Stimulated activated naive CD4-positive, alpha-beta T cell (primary cell): ENCODE measurements around the gene RABGGTA.
A peak's percentile ranks its signal among the peaks of the same experiment; 100 is the strongest.
"Not testable (repeated sequence)": the region's sequence is repeated elsewhere in the genome, so short reads cannot be mapped to it uniquely, and the experiment has no call there.

Experiments used
- DNase-seq, 6 experiments: peaks; one replicate each; lab custom pipeline; 2025; lab: John Stamatoyannopoulos, UW

RABGGTA gene

DNA sequence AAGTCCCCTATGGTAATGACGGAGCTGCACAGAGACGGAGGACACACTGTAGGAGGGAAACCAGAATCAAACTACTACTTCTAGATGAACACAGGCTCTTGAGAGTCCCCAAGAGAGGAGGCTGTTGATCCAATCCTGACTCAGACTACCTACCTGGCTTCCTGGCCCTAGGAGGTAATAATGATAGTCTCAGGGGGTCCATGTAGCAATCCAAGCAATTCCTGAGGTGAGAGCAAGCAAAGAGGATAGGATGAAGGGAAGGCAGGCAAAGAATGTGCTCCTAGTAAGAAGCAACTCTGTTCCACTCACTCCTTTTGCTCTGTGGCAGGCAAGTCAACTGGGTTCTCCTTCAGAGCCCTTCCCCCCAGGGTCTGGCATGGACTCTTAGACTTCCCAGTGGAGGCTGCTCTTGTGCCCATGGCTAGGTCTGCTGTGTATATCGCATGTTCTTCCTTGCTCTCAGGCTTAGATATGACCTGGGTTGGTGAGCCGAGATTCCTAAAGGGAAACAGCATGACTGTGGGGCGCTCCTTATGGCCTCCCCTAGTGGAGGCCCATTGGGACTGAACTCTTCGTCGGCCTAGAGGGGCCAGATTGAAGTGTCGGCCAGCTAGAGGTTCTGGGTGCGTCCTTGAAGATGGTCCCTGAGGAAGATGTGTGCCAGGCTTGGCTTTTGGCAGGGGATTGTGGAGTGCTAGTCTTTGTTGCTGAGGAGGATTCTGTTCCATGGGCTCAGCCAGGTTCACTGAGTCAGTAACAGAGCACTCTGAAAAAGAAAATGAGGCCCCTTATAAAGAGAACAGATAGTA lies 31.1 kb downstream of the RABGGTA start:
- no peak for DNase-seq

DNA sequence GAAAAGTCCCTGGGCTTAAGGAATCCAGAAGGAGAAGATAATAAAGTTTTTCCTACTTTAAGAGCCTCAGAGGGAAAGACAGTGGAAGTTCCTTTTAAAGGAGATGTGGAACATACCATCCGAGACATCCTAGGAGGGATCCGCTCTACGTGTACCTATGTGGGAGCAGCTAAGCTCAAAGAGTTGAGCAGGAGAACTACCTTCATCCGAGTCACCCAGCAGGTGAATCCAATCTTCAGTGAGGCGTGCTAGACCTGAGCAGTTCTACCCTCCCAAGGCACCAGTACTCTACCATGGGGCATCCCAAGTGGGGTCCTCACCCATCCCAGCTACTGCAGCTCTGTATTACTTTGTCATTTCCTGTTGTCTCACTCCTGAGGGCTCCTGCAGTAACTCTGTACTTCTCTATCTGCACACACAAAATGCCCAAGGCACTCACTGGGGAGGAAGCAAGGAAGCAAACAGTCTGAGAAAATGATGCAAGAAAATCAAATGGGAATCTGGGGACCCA lies 32.8 kb downstream of the RABGGTA start:
- no peak for DNase-seq

DNA sequence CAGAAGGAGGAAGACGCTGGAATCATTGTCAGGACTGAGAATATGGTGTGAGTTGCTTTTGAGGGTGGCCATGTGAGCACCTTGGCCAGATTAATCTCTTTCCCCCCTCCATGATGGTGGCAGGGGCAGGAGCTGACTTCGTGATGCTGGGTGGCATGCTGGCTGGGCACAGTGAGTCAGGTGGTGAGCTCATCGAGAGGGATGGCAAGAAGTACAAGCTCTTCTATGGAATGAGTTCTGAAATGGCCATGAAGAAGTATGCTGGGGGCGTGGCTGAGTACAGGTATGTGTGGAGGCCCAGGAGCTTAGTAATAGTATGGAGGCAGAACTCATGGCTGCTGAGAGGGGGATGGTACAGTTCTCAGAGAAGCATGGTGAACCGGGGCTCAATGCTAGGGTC lies 33.3 kb downstream of the RABGGTA start:
- no peak for DNase-seq

DNA sequence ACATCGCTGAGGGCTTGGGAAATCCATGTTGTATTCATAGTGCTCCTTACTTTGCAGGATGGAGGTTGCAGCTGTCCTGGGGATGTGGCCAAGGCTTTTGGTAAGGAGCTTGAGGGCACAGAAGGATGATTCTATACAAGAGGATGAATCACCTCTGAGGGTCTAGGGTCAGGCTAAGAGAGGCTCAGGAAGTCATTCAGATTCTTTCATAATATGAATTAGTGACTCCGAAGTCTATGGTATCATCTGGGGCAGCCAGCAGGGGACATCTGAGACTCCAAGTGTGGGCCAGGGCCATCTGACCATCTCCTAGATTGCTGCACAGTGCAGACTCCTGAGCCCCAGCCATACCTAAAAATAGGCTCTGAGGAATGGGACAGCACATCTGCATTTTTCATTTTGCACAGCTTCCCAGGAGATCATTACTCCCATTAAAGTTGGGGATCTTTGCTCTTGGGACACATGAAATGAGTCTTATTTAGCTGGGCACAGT lies 33.9 kb downstream of the RABGGTA start:
- no peak for DNase-seq

DNA sequence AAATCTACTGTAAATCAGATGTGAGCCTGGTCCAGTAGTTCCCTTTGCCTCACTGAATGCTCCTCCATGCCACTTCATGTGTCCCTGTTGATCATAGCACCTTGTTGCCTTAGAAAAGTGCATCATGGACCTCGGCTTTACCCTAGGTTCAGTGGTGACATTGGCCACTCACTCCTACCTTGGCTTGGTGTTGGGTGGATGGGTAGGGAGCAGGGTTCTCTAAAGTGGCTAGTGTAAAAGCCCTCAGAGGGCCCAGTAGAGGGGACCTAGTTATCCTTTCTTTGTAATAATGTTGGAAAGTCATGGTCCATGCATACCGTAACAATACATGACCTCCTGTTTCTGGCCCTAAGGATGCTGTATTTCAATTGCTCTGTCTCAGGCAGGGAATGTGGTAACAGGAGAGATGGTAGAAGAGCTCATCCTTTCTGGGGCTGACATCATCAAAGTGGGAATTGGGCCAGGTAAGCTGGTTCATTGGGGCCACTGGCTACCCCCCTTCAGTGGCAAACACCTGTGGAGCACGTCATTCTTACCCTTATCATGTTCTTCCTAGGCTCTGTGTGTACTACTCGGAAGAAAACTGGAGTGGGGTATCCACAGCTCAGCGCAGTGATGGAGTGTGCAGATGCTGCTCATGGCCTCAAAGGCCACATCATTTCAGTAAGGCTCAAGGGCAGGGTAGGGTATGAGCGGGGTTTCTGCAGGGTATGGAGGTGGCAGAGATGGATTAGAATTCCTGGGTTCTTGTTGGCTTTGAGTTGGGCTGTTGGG lies 34.5 kb downstream of the RABGGTA start:
- no peak for DNase-seq

DNA sequence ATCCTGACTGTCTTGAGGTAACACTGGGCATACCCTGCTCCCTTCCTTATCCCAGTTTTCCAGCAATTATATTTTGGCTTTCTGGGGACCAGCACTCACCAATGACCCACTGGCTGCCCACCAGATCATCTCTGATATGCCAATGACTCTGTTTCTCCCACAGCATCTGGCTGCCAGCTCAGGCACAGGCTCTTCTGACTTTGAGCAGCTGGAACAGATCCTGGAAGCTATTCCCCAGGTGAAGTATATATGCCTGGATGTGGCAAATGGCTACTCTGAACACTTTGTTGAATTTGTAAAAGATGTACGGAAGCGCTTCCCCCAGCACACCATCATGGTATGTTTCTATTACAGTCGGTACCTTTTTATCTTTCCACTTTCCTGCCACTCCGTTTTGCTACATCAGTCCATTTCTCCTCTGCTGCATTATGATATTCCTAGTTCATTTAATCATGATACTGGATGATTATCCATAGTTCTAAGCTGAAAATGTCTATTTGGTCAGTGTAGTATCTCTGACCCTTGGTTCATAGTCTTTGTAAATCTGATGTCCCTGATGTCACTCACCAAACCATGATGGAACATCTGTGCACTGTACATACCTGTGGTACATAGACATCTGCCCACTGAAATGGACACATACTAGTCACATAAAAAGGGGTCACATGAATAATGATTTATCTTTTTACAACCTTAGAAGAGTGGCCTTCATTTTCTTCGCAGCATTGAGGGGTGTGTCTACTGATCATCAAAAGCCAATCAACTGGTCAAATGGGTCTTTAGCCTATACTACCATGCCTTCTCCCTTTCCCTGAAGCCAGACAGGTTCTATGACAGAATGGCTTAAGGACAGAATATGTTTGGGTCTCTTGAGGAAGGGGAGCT lies 35.4 kb downstream of the RABGGTA start:
- no peak for DNase-seq

DNA sequence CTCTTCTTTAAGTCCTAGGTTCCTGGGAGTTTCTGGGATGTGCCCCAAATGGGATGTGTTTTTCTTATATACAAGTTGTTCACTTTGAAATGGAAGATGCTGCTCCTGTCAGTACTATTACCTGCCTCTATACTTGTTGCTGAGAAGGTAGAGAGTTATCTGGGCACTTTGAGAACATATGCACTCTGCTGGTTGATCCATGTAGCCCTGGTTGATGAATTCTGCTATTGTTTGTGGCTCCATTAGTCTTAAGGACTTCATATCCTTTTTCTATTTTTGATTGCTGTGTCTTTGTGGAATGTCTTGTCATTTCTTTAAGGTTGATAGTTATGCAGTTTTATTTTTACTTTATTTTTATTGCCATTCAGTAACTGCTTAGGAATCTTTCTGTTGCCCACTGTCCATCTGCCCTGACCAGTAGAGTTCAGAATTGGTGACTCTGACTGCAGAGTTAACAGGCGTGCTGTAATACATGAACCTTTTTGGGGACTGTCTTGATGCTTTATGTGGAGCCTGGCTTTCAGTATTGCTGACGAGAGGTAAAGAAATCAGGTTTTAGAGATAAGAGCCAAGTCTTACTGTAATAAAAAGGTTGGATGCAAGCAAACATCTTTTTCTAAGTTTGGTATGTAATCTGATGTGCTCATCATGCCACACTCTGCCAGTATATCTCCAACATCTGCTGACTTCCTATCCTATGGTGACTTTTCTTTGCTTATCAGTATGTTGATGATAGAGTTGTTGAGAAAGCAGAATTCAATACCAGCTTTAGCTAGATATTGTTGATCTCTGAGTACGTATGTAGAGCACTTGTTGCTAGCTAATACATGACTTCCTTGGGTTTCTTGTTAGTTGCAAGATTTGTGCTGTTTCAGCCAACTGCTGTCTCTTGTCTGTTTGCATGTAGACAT lies 37.0 kb downstream of the RABGGTA start:
- DNase-seq, result no peak

DNA sequence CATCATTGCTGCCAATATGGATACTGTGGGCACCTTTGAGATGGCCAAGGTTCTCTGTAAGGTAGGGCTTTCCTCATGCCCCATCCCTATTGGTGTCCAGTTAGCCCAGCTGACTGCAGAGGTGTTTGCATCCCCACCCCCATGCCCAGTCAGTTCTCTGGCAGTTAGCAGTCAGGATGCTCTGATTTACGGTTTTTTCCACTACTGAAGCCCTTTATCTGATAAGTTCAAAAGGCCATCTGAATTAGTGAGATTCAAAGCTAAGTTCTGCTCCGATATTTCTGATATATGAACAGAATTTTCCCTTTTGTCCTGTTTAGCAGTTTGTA lies 37.9 kb downstream of the RABGGTA start:
- no peak for DNase-seq

DNA sequence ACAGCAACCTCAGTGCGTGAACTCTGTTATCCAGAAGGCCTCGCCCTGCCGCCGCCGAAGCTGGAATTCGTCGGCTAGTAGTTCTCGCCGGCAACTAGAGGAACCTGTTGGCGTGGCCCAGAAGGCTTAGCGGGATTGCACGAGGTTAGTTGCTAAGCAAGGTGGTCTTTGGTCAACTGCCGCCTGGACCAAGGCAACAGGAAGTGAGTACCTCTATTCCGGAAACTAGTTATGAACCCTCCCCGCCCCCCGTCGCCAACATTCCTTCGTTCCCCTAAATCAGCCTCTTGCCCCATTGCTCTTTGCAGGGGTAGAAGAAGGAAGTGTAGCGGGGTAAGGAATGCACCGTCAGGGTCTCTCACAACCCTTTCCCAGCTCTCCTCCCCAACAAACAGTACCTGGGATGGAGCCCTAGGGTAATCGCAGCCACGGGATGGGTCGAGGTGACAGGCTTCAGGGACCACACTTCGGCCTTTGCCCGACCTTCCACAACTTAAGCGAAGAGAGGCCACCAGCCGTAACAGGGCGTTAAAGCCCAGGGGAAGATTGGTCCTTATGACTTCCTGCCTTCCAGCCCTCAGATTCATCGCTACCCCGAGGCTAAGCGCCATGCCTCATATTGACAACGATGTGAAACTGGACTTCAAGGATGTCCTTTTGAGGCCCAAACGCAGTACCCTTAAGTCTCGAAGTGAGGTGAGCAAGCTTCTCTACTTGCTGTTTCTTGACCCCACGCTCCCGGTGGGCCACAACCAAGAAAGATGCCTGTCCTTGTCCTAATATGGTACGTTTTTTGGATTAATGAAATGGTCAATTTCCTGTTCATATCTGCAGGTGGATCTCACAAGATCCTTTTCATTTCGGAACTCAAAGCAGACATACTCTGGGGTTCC lies 38.5 kb downstream of the RABGGTA start, which contains the start of gene GMPR2:
Gene GMPR2 (plus strand): TSS at position 285 of the 893 bp plus-strand sequence. CDS start 325 bp downstream, at position 610.
- peak in 1 of 6 experiments; percentile 46 for DNase-seq

DNA sequence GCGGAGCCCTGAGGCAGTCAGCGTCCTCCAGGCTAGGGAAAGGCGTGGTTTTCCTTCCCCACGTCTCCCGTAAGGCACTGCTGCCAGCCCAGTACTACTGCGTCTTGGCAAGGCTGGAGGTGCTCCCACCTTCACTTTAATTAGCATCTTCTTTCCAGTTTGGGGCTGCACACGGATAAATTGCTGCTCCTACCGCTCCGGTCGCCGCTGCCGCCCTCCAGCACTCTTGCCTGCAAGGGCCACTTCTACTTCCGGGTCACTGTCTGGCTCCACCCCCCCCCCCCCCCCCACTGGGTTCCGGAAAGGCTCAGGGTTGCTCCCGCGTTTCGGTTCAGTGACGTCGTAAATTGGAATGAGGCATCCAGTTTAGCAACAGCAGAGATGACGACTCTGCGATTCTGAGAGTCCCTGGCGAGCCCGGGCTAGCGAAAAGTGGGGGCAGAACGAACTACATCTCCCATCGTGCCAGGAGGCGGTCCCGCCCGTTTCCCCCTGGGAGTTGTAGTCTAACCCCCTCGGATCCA lies 39.2 kb downstream of the RABGGTA start, which contains the start of gene NEDD8:
Gene NEDD8 (minus strand): TSS at position 247 of the 524 bp plus-strand sequence. CDS start 100 bp downstream, at position 147.
- peak; percentile 81 to 92 (median 85) for DNase-seq

DNA sequence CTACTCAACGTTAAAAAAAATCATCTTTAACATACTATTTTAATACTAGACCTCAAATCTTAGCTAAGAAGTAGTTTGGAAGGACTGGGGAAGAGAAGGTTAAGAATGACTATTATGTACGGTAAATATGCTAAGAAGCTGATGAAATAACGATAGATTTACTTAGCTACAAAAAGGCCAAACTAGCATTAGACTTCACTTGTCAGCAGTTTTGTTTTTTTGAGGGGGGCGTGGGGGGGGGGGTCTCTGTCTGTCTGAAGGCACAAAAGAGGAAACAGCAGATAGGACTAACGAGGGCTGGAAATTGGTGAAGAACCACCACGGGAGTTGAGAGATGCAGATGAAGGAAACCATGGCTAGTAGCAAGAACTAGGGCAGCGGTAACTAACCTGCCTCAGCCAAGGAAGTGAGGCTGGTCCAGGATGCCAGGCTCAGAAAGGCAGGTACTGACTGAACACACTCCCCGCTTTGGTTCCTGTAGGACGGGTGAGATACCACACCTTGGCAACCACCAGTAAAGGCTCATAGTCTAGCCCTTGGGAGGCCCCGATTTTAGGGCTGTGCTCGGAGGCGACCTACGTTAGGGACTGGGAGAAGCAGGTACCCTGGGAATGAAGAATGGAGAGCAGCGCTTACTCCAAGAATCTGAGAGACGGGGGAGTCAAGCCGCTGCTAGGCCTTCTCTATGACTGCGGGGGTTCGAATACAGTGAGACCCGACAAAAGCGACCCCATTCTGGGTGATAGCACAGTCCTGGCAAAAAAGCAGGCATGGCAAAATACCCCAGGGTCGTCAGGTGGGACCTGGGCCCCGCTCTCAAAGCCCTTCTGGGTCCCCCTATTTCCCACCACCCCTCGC lies 39.9 kb downstream of the RABGGTA start:
- peak in 1 of 6 experiments; percentile 2 for DNase-seq

DNA sequence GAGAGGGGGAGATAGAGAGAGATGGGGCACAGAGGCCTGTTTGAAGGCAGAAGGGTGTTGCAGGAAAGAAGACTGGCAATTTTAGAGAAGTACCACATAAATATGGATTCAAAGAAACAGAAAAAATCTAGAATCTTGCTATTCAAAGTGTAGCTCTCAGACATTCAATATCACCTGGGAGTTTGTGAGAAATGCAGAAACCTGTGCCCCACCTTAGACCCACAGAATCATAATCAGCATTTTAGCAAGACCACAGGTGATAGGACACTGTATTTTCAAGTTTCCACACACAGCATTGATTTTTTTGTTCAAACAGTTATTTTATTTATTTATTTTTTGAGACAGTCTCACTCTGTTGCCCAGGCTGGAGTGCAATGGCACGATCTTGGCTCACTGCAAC lies 42.5 kb downstream of the RABGGTA start:
- DNase-seq, result no peak

DNA sequence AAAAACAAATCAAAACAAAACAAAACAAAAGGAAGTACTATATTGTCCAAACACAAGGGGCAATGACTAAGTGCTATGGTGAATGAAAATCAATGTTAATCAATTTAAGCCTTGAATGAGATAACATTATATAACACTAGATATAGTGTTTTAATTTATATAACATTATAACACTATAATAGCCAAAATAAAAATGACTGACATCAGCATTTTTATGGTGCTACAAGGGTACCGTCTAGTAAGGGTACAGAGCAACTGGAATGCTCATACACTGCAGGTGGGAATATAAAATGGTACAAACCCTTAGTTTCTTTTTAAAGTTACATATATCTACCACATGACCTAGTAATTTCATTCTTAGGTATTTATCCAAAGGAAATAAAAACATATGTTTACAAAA lies 44.9 kb downstream of the RABGGTA start:
- DNase-seq, result no peak

DNA sequence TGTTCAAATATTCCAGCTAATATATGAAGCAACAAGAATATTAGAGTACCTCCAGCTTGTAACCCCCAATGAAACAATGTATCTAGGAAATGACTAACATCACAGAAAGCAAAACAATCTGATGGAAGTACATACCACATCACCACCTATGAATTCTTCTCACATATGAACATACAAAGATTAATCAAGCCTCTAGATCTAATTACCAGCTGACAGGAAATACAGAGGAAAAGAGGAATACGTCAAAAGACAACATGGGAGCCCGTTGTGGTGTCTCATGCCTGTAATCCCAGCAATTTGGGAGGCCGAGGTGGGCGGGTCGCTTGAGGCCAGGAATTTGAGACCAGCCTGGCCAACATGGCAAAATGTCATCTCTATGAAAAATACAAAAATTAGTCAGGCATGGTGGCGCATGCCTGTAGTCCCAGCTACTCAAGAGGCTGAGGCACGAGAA lies 46.8 kb downstream of the RABGGTA start:
- DNase-seq, result no peak

DNA sequence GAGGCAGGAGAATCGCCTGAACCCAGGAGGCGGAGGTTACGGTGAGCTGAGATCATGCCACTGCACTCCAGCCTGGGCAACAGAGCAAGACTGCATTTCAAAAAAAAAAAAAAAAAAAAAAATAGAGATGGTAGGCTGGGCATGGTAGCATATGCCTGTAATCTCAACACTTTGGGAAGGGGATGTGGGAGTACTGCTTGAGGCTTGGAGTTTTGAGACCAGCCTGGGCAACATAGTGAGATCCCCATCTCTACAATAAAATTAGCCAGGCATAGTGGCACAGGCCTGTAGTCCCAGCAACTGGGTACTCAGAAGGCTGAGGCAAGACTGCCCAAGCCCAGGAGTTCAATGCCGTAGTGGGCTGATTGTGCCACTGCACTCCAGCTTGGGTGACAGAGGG lies 48.4 kb downstream of the RABGGTA start:
- DNase-seq, result not testable (repeated sequence)

DNA sequence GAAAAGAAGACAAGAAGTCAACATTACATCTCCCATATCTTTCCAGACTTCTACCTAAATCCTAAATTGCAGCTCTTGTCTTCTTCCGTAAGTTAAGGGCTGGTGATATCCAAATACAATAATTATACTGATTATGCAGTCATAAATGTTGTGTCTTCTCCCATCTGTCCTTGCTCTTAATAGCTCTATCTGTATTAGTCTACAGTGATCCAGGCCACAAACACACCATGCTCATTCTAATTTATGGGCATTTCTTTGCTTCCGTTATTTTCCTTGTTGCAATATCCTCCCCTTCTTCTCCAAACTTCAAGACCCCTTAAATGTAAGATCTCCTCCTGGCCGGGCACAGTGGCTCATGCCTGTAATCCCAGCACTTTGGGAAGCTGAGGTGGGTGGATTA lies 51.9 kb downstream of the RABGGTA start:
- DNase-seq, result no peak

DNA sequence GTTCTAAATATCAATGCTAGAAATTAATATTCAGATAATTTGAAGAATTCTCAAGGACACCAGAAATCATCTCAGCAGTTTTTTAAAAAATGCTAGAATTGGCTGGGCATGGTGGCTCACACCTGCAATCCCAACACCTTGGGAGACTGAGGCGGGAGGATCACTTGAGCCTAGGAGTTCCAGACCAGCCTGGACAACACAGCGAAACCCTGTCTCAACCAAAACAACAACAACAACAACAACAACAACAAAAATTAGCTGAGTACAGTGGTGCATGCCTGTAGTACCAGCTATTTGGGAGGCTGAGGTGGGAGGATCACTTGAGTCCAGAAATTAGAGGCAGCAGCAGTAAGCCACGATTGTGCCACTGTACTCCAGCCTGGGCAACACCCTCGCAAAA lies 52.3 kb downstream of the RABGGTA start:
- DNase-seq, result no peak

DNA sequence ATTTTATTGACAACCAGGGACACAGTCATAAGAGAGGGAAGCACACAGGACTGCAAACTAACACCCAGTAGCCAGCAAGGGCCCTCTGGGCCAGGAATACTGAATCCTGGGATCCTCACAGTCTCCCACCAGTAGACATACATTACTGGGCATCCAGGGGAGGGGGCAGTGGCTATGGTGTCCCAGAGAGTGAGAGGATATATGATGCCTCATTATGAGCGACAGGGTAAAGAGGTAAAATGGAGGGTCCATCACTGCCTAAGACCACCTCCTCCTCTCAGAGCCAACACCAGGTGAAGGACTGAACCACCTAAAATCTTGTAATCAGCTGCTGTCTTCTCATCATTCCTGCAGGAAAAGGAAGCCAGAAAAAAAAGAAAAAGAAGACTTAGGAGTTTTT lies 54.5 kb downstream of the RABGGTA start:
- not testable (repeated sequence) for DNase-seq
